Measurements from ENCODE around the gene CDC16. TPM values are rescaled to one million over a fixed set of nuclear protein-coding genes. Genes with fewer than 3 reads are reported as not detected.

CDC16 gene
- total and polyA plus RNA-seq, 2 of the 8 experiments (the other 6 are each of a cell fraction or from before 2014, with no cell fraction given), result 42.5 to 83.4 TPM

DNA sequence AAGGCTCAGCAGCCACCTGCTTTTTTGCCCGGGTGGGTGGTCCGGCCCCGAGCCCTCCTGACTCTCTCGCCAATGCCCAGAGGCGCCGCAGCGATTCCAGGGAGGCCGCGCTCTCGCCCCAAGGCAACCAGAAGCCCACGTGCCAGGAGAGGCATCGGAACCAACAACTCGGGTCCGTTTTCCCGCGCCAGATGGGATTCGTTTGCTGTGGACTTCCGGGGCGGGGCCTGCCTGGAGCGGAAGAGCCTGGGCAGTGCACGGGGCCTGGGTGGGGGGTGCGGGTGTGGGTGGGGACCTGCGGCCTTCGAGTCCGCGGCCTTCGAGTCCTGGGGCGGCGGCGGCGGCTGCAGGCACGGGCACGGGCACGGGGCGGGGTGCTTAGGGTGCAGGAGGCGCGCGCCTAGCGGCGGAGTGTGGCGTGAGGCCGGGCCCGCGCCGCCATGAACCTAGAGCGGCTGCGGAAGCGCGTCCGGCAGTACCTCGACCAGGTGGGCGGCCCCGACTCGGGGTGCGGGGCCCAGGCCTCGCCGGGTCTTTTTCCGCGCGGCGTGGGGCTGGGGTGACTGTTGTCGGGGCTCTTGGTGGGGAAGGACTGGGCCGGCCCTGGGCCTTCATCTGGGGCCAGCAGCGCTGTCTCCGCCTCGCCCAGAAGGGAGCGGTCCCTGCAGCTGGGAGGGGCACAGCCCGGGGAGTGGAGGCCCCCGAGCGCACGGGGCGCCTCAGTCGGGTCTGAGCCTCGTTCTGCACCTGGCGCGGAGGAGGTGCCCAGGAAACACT is at the start of gene CDC16 (continued):
- TF ChIP-seq TEAD4 (IDR thresholded peaks at IDR 0.05; ENCODE audit: low read depth, low read length) (peak; percentile 40; the same call in 1 of the 2 replicates), ZNF274 (IDR thresholded peaks at IDR 0.05; ENCODE audit: borderline replicate concordance, extremely low read depth, low read length) (no peak), GTF2F1 (IDR thresholded peaks at IDR 0.05; ENCODE audit: borderline replicate concordance, low read depth, low read length) (peak; percentile 50; the same call in 1 of the 2 replicates), BCL11A (IDR thresholded peaks at IDR 0.05; ENCODE audit: low read depth in 2 of 2, low read length in 2 of 2) (no peak), RXRA (IDR thresholded peaks at IDR 0.05; ENCODE audit: insufficient read depth, low read depth, low read length) (no peak), JUND (IDR thresholded peaks at IDR 0.05; ENCODE audit: low read length) (no peak), HDAC2 (IDR thresholded peaks at IDR 0.05; ENCODE audit: borderline replicate concordance in 1 of 2, low read depth in 2 of 2, low read length in 2 of 2) (peak; percentile 34 to 45; a peak in 1 of 4 replicates), RBBP5 (IDR thresholded peaks at IDR 0.05; ENCODE audit: borderline replicate concordance, low read depth, low read length) (peak; percentile 69; the same call in 1 of the 2 replicates), EGR1 (IDR thresholded peaks at IDR 0.05; ENCODE audit: borderline replicate concordance, low read depth, low read length) (peak; percentile 34; the same call in 1 of the 2 replicates), NRF1 (IDR thresholded peaks at IDR 0.05; ENCODE audit: low read depth, low read length) (no peak), ATF2 (IDR thresholded peaks at IDR 0.05; ENCODE audit: low read length) (no peak), CHD2 (IDR thresholded peaks at IDR 0.05; ENCODE audit: low read length) (0 out of 2 replicates have a peak, but pooled peaks have one; percentile 62), EP300 (IDR thresholded peaks at IDR 0.05; ENCODE audit: borderline replicate concordance in 1 of 2, low read depth in 2 of 2, low read length in 2 of 2) (peak in 1 of 2 experiments; percentile 48; a peak in 1 of 3 replicates), EZH2 (IDR thresholded peaks at IDR 0.05; ENCODE audit: low read depth, low read length, severe bottlenecking) (no peak), CBX5 (IDR thresholded peaks at IDR 0.05; ENCODE audit: low read depth, low read length) (no peak), TCF12 (IDR thresholded peaks at IDR 0.05; ENCODE audit: low read depth, low read length) (peak; percentile 69; the same call in 1 of the 2 replicates), ATF3 (IDR thresholded peaks at IDR 0.05; ENCODE audit: insufficient read depth, low read depth, low read length) (no peak), RNF2 (IDR thresholded peaks at IDR 0.05; ENCODE audit: borderline replicate concordance, low read depth, low read length, missing control alignments, poor library complexity, severe bottlenecking) (no peak), PHF8 (conservative IDR thresholded peaks at IDR 0.05; ENCODE audit: low read depth, low read length) (peak; percentile 83), YY1 (IDR thresholded peaks at IDR 0.05; ENCODE audit: low read depth, low read length) (0 out of 2 replicates have a peak, but pooled peaks have one; percentile 22)
